ENCODE measurements around the gene SLC4A5.

- TF ChIP-seq POLR2A (IDR thresholded peaks at IDR 0.05; ENCODE audit: low read depth, low read length) (no peak), POLR2AphosphoS5 (IDR thresholded peaks at IDR 0.05; ENCODE audit: low read depth, low read length) (no peak), PAX5 (IDR thresholded peaks at IDR 0.05; ENCODE audit: insufficient read depth, low read length, severe bottlenecking) (no peak), TAF1 (IDR thresholded peaks at IDR 0.05; ENCODE audit: low read depth, low read length) (no peak), SPI1 (IDR thresholded peaks at IDR 0.05; ENCODE audit: low read depth, low read length) (no peak)
These were observed 96.6 kb downstream of the SLC4A5 start for GRCh38 chr2:74246496-74247195.
